ENCODE measurements around the gene CACNA2D4. TPM values are rescaled to one million over a fixed set of nuclear protein-coding genes. Genes with fewer than 3 reads are reported as not detected.

Gene CACNA2D4
- total RNA-seq, 1 donor from 2014 or later: 0.87 TPM

- no peak for DNase-seq (ENCODE audit: extremely low spot score, unreplicated experiment)
- Mint-ChIP-seq H3K36me3 (no peaks in the 10 kb centered on the region), H3K4me1 (ENCODE audit: unreplicated experiment) (peaks cover 4% of the 10 kb centered on the region), H3K9me3 (no peaks in the 10 kb centered on the region), H3K4me3 (no peak overlapping the region), H3K27ac (no peak overlapping the region), H3K27me3 (peaks cover 71% of the 10 kb centered on the region)
- TF ChIP-seq CTCF (conservative IDR thresholded peaks at IDR 0.05): no peak
Observed at GRCh38 chr12:1826867-1827705, 91.4 kb downstream of the CACNA2D4 start.

GRCh38 chr12:1826401-1826800 lies 92.1 kb downstream of the CACNA2D4 start:
- DNase-seq (ENCODE audit: extremely low spot score, unreplicated experiment): no peak
- no peak overlapping the region for H3K4me3 Mint-ChIP-seq
- H3K4me1 Mint-ChIP-seq (ENCODE audit: unreplicated experiment): peaks cover 4% of the 10 kb centered on the region
- no peaks in the 10 kb centered on the region for H3K36me3 Mint-ChIP-seq
- H3K27me3 Mint-ChIP-seq: peaks cover 73% of the 10 kb centered on the region
- no peaks in the 10 kb centered on the region for H3K9me3 Mint-ChIP-seq
- no peak for TF ChIP-seq CTCF (conservative IDR thresholded peaks at IDR 0.05)
- no peak overlapping the region for H3K27ac Mint-ChIP-seq

- no peaks in the 10 kb centered on the region for H3K9me3 Mint-ChIP-seq
- no peak for TF ChIP-seq CTCF (conservative IDR thresholded peaks at IDR 0.05)
- H3K4me3 Mint-ChIP-seq: no peak overlapping the region
- H3K4me1 Mint-ChIP-seq (ENCODE audit: unreplicated experiment): no peaks in the 10 kb centered on the region
- no peaks in the 10 kb centered on the region for H3K36me3 Mint-ChIP-seq
- peaks cover 74% of the 10 kb centered on the region for H3K27me3 Mint-ChIP-seq
- no peak for DNase-seq (ENCODE audit: extremely low spot score, unreplicated experiment)
- H3K27ac Mint-ChIP-seq: no peak overlapping the region
Observed at GRCh38 chr12:1825382-1826102, 92.9 kb downstream of the CACNA2D4 start.

GRCh38 chr12:1823237-1823636 lies 95.2 kb downstream of the CACNA2D4 start:
- peaks cover 72% of the 10 kb centered on the region for H3K27me3 Mint-ChIP-seq
- H3K4me1 Mint-ChIP-seq (ENCODE audit: unreplicated experiment): no peaks in the 10 kb centered on the region
- no peak for TF ChIP-seq CTCF (conservative IDR thresholded peaks at IDR 0.05)
- H3K9me3 Mint-ChIP-seq: no peaks in the 10 kb centered on the region
- H3K4me3 Mint-ChIP-seq: no peak overlapping the region
- no peaks in the 10 kb centered on the region for H3K36me3 Mint-ChIP-seq
- no peak overlapping the region for H3K27ac Mint-ChIP-seq
- no peak for DNase-seq (ENCODE audit: extremely low spot score, unreplicated experiment)

- no peaks in the 10 kb centered on the region for H3K9me3 Mint-ChIP-seq
- H3K27me3 Mint-ChIP-seq: peaks cover 72% of the 10 kb centered on the region
- no peak for TF ChIP-seq CTCF (conservative IDR thresholded peaks at IDR 0.05)
- no peak overlapping the region for H3K4me3 Mint-ChIP-seq
- H3K27ac Mint-ChIP-seq: no peak overlapping the region
- H3K4me1 Mint-ChIP-seq (ENCODE audit: unreplicated experiment): no peaks in the 10 kb centered on the region
- H3K36me3 Mint-ChIP-seq: no peaks in the 10 kb centered on the region
- DNase-seq (ENCODE audit: extremely low spot score, unreplicated experiment): no peak
Observed at GRCh38 chr12:1822699-1823098, 95.8 kb downstream of the CACNA2D4 start.
